MM.1S (cell line): ENCODE data around the gene NOS3.
A peak's percentile ranks its signal among the peaks of the same experiment; 100 is the strongest.

Source experiments
- EZH2 ChIP-seq: fragments of 300-600 bp; sonication (generic); optimal IDR thresholded peaks from 2 replicates; pipeline ENCODE3; 2017; ENCODE audit warnings: low read depth, mild to moderate bottlenecking, antibody characterized with exemption, low read length, mixed read lengths
- EZH2phosphoT487 ChIP-seq: fragments of 300-600 bp; sonication (generic); IDR thresholded peaks from 2 replicates; pipeline ENCODE4 v1.6.1; 2018; ENCODE audit warnings: antibody characterized with exemption, low read length
- TF ChIP-seq, protein P1 (sequence below): fragments of 300-600 bp; sonication (generic); IDR thresholded peaks from 2 replicates; pipeline ENCODE4 v1.5.1; 2016; ENCODE audit warnings: antibody characterized with exemption, low read length, mixed read lengths

DNA sequence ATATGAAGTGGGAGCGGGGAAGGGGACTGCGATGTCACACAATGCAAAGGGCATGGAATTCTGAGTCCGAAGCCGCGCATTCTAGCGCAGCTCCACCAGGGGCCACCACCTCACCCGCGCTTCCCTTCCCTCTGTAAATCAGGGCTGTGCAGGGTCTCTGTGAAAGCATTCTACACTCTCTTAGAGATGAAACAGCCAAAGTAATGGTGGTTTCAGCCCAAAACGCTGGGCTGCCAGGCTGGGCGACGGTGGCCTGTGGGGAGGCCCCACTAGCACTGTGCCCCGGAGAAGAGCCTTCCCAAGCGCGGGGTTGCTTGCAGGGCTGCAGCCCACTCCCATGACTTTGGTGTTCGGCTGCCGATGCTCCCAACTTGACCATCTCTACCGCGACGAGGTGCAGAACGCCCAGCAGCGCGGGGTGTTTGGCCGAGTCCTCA, 22.1 kb downstream of the NOS3 start:
- TF ChIP-seq EZH2phosphoT487, result no peak
- TF ChIP-seq, protein P1, sequence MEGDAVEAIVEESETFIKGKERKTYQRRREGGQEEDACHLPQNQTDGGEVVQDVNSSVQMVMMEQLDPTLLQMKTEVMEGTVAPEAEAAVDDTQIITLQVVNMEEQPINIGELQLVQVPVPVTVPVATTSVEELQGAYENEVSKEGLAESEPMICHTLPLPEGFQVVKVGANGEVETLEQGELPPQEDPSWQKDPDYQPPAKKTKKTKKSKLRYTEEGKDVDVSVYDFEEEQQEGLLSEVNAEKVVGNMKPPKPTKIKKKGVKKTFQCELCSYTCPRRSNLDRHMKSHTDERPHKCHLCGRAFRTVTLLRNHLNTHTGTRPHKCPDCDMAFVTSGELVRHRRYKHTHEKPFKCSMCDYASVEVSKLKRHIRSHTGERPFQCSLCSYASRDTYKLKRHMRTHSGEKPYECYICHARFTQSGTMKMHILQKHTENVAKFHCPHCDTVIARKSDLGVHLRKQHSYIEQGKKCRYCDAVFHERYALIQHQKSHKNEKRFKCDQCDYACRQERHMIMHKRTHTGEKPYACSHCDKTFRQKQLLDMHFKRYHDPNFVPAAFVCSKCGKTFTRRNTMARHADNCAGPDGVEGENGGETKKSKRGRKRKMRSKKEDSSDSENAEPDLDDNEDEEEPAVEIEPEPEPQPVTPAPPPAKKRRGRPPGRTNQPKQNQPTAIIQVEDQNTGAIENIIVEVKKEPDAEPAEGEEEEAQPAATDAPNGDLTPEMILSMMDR, result peak; percentile 61
- no peak for TF ChIP-seq EZH2
